ENCODE measurements around the gene MTFP1.
"Not testable (repeated sequence)": the region's sequence is repeated elsewhere in the genome, so short reads cannot be mapped to it uniquely, and the experiment has no call there.

Gene MTFP1

GRCh38 chr22:30455075-30455840 is 29.7 kb downstream of the MTFP1 start:
- DNase-seq (ENCODE audit: low read depth) = no peak

- DNase-seq (ENCODE audit: low read depth) = no peak
Observed at GRCh38 chr22:30457981-30458380, 32.4 kb downstream of the MTFP1 start.

DNA sequence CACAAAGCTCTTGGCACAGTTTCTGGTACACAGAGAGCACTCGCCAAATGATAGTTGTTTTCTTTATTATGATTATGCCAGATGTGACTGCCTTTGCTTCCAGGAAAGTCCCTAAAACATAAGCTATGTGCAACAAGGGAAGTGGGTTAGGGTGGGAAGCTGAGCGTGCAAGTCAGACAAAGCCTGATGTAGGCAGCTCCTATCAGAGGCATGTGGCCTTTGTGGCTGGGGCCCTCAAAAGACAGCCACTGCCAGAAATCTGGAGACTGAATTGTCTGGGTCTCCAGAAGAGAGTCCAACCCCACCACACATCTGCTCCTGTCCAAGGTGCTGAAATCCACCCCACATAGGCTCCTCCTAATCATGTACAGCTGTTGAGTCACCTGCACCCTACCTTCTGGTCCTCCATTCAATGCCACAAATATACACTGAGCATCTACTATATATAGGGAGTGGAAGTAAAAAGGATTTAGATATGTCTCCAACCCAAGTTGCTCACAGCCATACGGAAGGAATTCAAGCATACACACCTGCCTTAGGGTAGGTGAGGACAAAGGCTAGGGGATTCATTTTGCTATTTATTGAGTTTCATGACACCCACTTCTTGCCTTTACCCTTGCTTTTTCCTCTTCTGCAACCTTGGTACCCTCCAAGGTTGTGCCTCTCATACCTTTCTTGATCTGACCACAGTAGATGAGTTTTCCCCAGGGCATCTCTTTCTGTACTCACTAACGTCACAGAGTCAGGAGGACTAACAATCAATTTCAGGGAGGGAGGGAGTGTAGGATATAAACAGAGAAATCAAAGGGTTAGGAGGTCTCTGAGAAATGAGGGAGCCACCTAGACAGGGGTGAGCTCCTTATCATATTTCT is 33.8 kb downstream of the MTFP1 start:
- DNase-seq (ENCODE audit: low read depth) = peak; percentile 44

DNA sequence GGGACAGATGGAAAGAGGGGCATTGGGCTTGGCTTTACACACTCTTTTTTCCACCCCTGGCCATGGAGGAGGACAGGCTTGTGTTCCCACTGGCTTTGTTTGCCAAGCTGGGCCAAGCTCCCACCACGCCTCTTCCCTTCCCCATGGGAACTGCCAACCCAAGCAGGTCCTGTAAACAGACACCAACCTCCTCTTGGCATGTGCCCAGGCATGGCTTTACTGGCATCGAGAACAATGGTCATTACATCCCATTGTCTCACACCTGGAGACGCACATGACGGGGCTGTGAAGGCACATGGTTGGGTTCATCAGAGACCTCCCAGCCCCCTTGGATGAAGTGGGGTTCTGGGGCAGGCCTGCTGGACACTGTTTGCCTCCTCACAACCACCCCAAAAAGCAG is 34.6 kb downstream of the MTFP1 start:
- no peak for DNase-seq (ENCODE audit: low read depth)

GRCh38 chr22:30460555-30460954 is 35.0 kb downstream of the MTFP1 start:
- not testable (repeated sequence) for DNase-seq (ENCODE audit: low read depth)

DNA sequence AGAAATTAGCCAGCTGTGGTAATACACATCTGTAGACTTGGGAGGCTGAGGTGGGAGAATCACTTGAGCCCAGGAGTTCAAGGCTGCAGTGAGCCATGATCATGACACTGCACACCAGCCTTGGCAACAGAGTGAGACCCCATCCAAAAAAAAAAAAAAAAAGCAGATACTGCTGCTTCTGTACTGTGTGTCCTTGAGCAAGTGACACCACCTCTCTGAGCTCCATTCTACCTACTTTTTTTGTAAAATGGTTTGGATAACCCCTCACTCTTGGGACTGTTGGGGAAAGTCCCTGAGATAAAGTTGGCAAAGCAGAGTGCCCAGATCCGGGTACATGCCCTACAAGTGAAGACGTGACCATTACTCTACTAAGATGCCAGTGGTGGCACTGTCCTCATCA is 43.6 kb downstream of the MTFP1 start:
- no peak for DNase-seq (ENCODE audit: low read depth)

- DNase-seq (ENCODE audit: low read depth) = no peak
Observed at GRCh38 chr22:30470655-30471054, 45.1 kb downstream of the MTFP1 start.

- DNase-seq (ENCODE audit: low read depth) = no peak
Observed at GRCh38 chr22:30471616-30472318, 46.2 kb downstream of the MTFP1 start, which contains the start of gene SEC14L3. TSS of gene SEC14L3 (minus strand) at chr22:30472017. CDS start at chr22:30471958, 59 bp downstream.

- DNase-seq (ENCODE audit: low read depth) = no peak
Observed at GRCh38 chr22:30472994-30473720, 47.6 kb downstream of the MTFP1 start.

DNA sequence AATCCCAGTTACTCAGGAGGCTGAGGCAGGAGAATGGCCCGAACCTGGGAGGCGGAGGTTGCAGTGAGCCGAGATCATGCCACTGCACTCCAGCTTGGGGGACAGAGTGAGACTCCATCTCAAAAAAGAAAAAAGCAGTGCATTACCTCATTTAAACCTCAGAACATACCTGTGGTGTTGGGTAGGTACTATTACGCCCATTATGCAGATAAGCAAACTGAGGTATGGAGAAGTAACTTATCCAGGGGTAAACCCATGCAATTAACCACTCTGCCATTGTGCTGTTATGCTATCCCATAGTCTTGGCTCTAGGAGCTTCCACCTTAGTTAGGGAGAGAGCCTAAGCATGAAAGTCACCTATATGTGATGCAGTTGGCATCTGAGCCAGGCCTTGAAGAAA is 48.6 kb downstream of the MTFP1 start:
- no peak for DNase-seq (ENCODE audit: low read depth)

GRCh38 chr22:30474683-30475424 is 49.3 kb downstream of the MTFP1 start:
- DNase-seq (ENCODE audit: low read depth) = no peak
